Epithelial cell of esophagus (primary cell): ENCODE measurements around the gene ATXN7L1.
"Not testable (repeated sequence)": the region's sequence is repeated elsewhere in the genome, so short reads cannot be mapped to it uniquely, and the experiment has no call there.

Experiments
- DNase-seq: peaks from one replicate; pipeline ENCODE4 v3.0.0; 2010; ENCODE audit warnings: low read depth
- H3K4me3 ChIP-seq: 2 replicates; pipeline ENCODE4 v1.5.1; 2011; ENCODE audit warnings: mild to moderate bottlenecking, low read length, control low read depth
- TF ChIP-seq, protein P1 (sequence below): IDR thresholded peaks from 2 replicates; pipeline ENCODE4 v1.5.1; 2011; ENCODE audit warnings: low read depth, mild to moderate bottlenecking, low read length, control low read depth, inconsistent platforms; ENCODE audit not compliant: insufficient read depth; ENCODE audit errors: missing control alignments

The ATXN7L1 gene

GRCh38 chr7:105697753-105698152 is 178.6 kb downstream of the ATXN7L1 start:
- DNase-seq, result no peak
- no peak overlapping the region for H3K4me3 ChIP-seq
- TF ChIP-seq, protein P1, sequence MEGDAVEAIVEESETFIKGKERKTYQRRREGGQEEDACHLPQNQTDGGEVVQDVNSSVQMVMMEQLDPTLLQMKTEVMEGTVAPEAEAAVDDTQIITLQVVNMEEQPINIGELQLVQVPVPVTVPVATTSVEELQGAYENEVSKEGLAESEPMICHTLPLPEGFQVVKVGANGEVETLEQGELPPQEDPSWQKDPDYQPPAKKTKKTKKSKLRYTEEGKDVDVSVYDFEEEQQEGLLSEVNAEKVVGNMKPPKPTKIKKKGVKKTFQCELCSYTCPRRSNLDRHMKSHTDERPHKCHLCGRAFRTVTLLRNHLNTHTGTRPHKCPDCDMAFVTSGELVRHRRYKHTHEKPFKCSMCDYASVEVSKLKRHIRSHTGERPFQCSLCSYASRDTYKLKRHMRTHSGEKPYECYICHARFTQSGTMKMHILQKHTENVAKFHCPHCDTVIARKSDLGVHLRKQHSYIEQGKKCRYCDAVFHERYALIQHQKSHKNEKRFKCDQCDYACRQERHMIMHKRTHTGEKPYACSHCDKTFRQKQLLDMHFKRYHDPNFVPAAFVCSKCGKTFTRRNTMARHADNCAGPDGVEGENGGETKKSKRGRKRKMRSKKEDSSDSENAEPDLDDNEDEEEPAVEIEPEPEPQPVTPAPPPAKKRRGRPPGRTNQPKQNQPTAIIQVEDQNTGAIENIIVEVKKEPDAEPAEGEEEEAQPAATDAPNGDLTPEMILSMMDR, result no peak

- not testable (repeated sequence) for DNase-seq, H3K4me3 ChIP-seq
Measured at GRCh38 chr7:105697169-105697568, 179.2 kb downstream of the ATXN7L1 start.

- H3K4me3 ChIP-seq, result no peak overlapping the region
- DNase-seq, result no peak
- TF ChIP-seq, protein P1, result no peak
Measured at GRCh38 chr7:105693576-105693975, 182.8 kb downstream of the ATXN7L1 start.

DNA sequence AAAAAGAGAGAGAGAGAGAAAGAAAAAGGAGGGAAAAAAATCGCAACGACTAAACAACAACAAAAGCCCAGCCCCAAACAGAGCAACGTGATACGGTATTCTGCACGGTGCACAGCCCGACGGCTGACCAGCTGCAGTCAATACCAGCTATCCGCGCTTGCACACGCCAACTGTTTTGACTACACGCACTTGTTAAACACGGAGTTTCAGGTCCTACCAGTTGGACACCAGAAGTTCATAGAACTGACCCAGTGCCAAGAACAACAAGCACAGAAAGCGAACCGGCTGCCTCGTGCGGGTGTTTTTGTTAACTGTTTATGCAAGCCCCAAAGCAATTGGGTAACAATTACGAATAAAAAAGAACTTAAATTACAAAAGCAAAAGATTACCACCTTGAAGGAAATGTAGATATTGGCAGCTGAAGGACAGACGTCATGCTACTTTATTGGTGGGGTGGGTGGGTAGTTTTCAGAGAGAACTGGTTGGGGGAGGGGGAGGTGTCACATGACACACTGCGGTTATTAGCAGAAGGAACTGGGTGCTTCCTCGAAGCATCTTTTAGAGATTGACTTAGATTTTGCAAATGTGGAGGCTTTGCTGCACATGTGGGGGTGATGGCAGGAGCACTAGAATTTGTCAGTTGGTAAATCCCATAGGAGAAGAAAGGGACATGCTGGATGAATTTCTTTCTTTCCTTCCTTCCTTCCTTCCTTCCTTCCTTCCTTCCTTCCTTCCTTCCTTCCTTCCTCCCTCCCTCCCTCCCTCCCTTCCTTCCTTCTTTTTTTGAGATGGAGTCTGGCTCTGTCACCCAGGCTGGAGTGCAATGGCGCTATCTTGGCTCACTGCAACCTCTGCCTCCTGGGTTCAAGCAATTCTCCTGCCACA is 184.5 kb downstream of the ATXN7L1 start:
- peak overlapping the region; percentile 32 for H3K4me3 ChIP-seq
- peak; percentile 90 for DNase-seq
- TF ChIP-seq, protein P1, result no peak

DNA sequence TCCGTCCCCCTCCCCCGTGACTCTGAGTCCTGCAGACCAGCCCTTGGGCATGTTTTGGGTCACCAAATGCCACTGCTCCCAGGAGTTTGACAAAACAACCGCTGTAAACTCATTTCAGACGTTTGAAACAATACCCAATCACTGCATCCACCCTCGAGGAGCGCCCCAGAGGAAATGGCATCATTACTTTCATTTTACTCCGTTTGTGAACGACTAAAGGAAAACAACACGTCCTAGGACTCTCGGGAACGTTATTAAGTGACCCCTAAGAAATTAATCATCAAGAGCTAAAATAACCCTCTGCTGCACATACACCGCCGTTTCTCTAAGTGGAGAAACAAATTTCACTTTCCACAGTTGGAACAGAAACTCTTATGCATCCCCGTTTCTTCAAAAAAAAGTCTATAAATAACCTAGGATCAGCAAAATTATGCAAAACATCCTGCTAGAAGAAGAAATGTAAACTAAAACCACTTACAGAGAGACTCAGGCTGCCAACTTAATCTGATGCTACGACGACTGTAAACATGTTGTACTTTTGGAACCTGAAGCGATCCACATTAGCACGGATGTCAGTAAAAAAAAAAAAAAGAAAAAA is 185.2 kb downstream of the ATXN7L1 start:
- DNase-seq, result no peak

DNA sequence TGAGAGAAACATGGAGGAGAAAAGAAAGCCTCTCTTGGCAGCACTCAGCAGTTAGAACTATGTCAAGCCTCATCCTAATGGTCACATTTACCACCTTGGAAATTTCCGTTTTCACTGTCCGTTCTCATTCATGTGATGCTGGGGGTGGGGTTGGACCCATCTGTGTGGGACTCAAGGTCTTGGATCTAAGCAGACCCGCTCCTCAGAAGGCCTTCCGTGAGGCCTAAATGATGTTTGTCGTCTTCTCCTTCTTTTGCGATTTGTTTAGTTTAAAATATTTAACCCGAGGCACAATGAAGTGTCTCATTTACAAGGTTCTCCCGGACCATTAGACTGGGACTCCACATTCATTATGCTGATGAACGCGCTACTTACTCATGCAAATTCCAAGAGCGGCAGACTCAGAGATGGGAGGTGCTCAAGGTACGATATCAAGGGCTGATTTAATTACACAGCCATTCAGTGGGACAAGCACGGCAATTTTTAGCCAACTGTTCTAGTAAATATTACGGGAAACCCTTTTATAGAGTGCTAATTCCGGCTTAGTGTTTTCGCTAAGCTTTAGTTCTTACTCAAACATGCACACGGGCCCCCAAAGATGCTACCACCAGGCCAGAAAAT is 186.0 kb downstream of the ATXN7L1 start:
- TF ChIP-seq, protein P1, result no peak
- H3K4me3 ChIP-seq, result no peak overlapping the region
- DNase-seq, result peak; percentile 31

More for the DNA sequence above, 185.2 kb downstream of the ATXN7L1 start:
- peak overlapping the region; percentile 32 for H3K4me3 ChIP-seq
- TF ChIP-seq, protein P1, result no peak

- no peak overlapping the region for H3K4me3 ChIP-seq
- TF ChIP-seq, protein P1, result no peak
- no peak for DNase-seq
Measured at GRCh38 chr7:105689067-105689819, 187.2 kb downstream of the ATXN7L1 start.
